SU-DHL-6 (cell line): ENCODE data around the gene PBX1.

ENCODE experiments used
- H2AFZ ChIP-seq: fragments of 200-600 bp; sonication (generic); 2 replicates; pipeline ENCODE4 v1.6.1; 2014; ENCODE audit warnings: low read depth, mild to moderate bottlenecking, moderate library complexity, mixed read lengths, antibody characterized with exemption, low read length; ENCODE audit not compliant: severe bottlenecking
- H3F3A ChIP-seq: fragments of 200-600 bp; shearing (Covaris generic); 2 replicates; pipeline ENCODE4 v1.6.0; 2016; ENCODE audit warnings: antibody characterized with exemption, mild to moderate bottlenecking; ENCODE audit not compliant: insufficient read depth
- H3K27ac ChIP-seq: fragments of 200-600 bp; sonication (generic); 2 replicates; pipeline ENCODE4 v1.5.1; 2016; ENCODE audit warnings: low read depth, mild to moderate bottlenecking, low read length, moderate library complexity, mixed read lengths
- H3K27me3 ChIP-seq: fragments of 200-600 bp; sonication (generic), shearing (Covaris generic); 2 replicates; pipeline ENCODE4 v1.6.0; 2014; ENCODE audit warnings: mild to moderate bottlenecking, low read length
- H3K36me3 ChIP-seq: fragments of 200-600 bp; sonication (generic); 2 replicates; pipeline ENCODE4 v1.6.1; 2014; ENCODE audit warnings: mild to moderate bottlenecking, low read length, mixed read lengths
- H3K4me2 ChIP-seq: fragments of 300-600, 200-600 bp; shearing (Covaris generic), sonication (generic); 2 replicates; pipeline ENCODE4 v1.6.0; 2014; ENCODE audit warnings: low read length, low read depth, mild to moderate bottlenecking; ENCODE audit not compliant: poor library complexity, severe bottlenecking
- H3K4me3 ChIP-seq: fragments of 200-600 bp; sonication (generic); 2 replicates; pipeline ENCODE4 v1.5.1; 2014; ENCODE audit warnings: antibody characterized with exemption, low read length, mild to moderate bottlenecking, mixed read lengths; ENCODE audit not compliant: insufficient read depth, poor library complexity, severe bottlenecking
- H3K79me2 ChIP-seq: fragments of 200-600 bp; sonication (generic); 2 replicates; pipeline ENCODE4 v1.6.1; 2014; ENCODE audit warnings: mild to moderate bottlenecking, low read length, moderate library complexity; ENCODE audit not compliant: insufficient read depth
- H3K9ac ChIP-seq: fragments of 200-600 bp; sonication (generic); 2 replicates; pipeline ENCODE4 v1.7.0; 2014; ENCODE audit warnings: mild to moderate bottlenecking, low read length
- H3K9me2 ChIP-seq: fragments of 200-600 bp; sonication (generic); replicated peaks from 2 replicates; pipeline ENCODE4 v1.6.1; 2014; ENCODE audit warnings: low read length; ENCODE audit not compliant: insufficient read depth
- H3K9me3 ChIP-seq: fragments of 200-600 bp; sonication (generic); 2 replicates; pipeline ENCODE4 v1.6.1; 2014; ENCODE audit warnings: low read length, mixed read lengths; ENCODE audit not compliant: insufficient read depth
- H4K20me1 ChIP-seq: fragments of 200-600 bp; sonication (generic); 2 replicates; pipeline ENCODE4 v1.6.1; 2014; ENCODE audit warnings: low read depth, mild to moderate bottlenecking, antibody characterized with exemption, low read length, moderate library complexity, mixed read lengths
- EZH2phosphoT487 ChIP-seq: fragments of 200-600 bp; sonication (generic), shearing (Covaris generic); conservative IDR thresholded peaks from 2 replicates; pipeline ENCODE4 v1.6.1; 2018; ENCODE audit warnings: mild to moderate bottlenecking, antibody characterized with exemption, low read length, moderate library complexity, mixed read lengths
- TF ChIP-seq, protein P1 (sequence below): fragments of 200-600 bp; sonication (generic); IDR thresholded peaks from one replicate; pipeline ENCODE4 v1.5.1; 2017; ENCODE audit warnings: antibody characterized with exemption, mild to moderate bottlenecking, low read length, moderate library complexity; ENCODE audit not compliant: insufficient read depth, poor library complexity, severe bottlenecking

Gene PBX1

DNA sequence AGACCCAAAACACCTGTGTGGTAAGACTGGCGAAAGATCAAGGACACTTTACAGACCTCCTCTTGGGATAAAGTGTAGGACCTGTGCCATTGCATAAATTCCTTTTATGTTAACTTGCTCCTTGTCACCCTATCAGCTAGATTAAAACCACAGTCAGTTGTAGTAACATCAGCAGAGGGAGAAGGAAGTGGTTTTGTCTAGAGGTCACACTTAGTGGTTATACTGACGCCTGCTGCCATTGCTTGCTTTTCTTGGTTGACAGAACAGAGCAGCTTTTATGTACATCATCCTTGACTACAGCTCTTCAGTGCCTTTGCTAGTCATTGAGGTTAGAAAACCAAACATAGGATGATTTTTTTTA, 101.4 kb downstream of the PBX1 start:
- Histone ChIP-seq H3K27me3 (no peaks in the 10 kb centered on the region; the same call in 1 of the 2 replicates), H3K4me2 (no peak overlapping the region), H3F3A (no peaks in the 10 kb centered on the region)

DNA sequence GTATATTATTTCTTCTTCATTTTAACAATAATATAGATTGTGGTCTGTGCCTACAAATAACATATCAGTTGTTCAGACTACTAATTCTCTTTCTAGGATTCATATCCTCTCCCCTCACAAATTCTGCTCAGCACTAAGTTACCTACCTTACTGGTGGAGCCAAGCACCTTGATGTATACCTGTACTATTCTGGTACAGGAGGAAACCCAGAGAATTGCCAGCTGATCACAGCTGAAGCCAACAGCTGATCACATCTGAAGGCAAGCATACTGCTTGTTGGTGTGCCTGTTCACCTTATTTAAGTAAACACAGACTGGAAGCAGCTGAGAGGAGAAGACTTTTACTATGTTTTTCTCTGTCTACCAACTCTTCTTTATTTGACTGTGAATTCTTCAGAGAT, 101.8 kb downstream of the PBX1 start:
- Histone ChIP-seq H2AFZ (no peak overlapping the region), H3K36me3 (no peaks in the 10 kb centered on the region), H3K79me2 (no peaks in the 10 kb centered on the region), H3F3A (no peaks in the 10 kb centered on the region), H3K9me3 (no peaks in the 10 kb centered on the region), H3K4me3 (no peak overlapping the region), H4K20me1 (no peaks in the 10 kb centered on the region), H3K27ac (no peak overlapping the region), H3K9me2 (no peaks in the 10 kb centered on the region), H3K27me3 (no peaks in the 10 kb centered on the region; the same call in 1 of the 2 replicates), H3K4me2 (no peak overlapping the region), H3K9ac (no peak overlapping the region)
- TF ChIP-seq, protein P1, sequence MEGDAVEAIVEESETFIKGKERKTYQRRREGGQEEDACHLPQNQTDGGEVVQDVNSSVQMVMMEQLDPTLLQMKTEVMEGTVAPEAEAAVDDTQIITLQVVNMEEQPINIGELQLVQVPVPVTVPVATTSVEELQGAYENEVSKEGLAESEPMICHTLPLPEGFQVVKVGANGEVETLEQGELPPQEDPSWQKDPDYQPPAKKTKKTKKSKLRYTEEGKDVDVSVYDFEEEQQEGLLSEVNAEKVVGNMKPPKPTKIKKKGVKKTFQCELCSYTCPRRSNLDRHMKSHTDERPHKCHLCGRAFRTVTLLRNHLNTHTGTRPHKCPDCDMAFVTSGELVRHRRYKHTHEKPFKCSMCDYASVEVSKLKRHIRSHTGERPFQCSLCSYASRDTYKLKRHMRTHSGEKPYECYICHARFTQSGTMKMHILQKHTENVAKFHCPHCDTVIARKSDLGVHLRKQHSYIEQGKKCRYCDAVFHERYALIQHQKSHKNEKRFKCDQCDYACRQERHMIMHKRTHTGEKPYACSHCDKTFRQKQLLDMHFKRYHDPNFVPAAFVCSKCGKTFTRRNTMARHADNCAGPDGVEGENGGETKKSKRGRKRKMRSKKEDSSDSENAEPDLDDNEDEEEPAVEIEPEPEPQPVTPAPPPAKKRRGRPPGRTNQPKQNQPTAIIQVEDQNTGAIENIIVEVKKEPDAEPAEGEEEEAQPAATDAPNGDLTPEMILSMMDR, result no peak
- TF ChIP-seq EZH2phosphoT487, result no peak

More for the DNA sequence above, 101.4 kb downstream of the PBX1 start:
- H2AFZ ChIP-seq, result no peak overlapping the region
- no peaks in the 10 kb centered on the region for H3K9me3 ChIP-seq
- H3K79me2 ChIP-seq, result no peaks in the 10 kb centered on the region
- no peaks in the 10 kb centered on the region for H3K36me3 ChIP-seq
- H3K9ac ChIP-seq, result no peak overlapping the region
- H3K27ac ChIP-seq, result no peak overlapping the region
- TF ChIP-seq EZH2phosphoT487, result no peak
- TF ChIP-seq, protein P1, result no peak
- H3K4me3 ChIP-seq, result no peak overlapping the region
- H4K20me1 ChIP-seq, result no peaks in the 10 kb centered on the region
- H3K9me2 ChIP-seq, result no peaks in the 10 kb centered on the region

DNA sequence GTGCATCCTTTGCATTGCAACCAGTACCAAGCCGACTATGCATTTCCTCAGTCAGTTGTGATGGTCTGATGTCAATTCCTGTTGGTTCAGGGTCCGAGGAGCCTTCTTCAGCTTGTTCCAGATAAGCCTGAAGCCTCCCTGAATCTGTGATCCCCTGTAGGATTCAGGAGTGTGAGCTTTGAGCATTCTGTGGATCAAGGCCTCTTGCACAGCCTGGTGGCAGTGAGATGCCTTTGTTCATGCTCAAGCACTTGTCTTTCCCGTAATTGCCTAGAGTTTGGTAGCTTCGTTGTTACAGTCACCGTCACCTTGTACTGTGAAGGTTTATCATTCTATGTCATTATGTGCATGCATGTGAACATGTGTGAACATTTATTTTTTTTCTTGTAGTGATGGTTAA, 103.5 kb downstream of the PBX1 start:
- Histone ChIP-seq H3K4me3 (no peak overlapping the region), H3F3A (no peaks in the 10 kb centered on the region), H3K9me2 (no peaks in the 10 kb centered on the region), H3K27me3 (no peaks in the 10 kb centered on the region; the same call in 1 of the 2 replicates), H4K20me1 (no peaks in the 10 kb centered on the region), H3K9ac (no peak overlapping the region), H3K9me3 (no peaks in the 10 kb centered on the region), H3K27ac (no peak overlapping the region), H3K79me2 (no peaks in the 10 kb centered on the region), H2AFZ (no peak overlapping the region), H3K36me3 (no peaks in the 10 kb centered on the region), H3K4me2 (no peak overlapping the region)
- TF ChIP-seq EZH2phosphoT487, result no peak
- TF ChIP-seq, protein P1, result no peak

DNA sequence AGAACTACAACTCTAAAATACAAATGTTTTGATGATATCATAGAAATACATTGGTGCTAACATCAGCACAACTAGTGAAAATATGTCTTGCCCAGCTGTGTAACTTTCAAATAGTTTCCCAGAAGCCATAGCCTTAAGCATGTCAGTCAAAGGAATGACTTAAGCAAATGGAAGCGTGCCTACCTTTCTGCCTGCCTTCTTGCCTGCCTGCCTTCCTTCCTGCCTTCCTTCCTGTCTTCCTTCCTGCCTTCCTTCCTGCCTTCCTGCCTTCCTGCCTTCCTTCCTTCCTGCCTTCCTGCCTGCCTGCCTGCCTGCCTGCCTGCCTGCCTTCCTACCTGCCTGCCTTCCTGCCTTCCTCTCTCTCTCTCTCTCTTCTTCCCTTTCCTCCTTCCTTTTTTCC, 104.0 kb downstream of the PBX1 start:
- H3K9me3 ChIP-seq, result no peaks in the 10 kb centered on the region
- H3K9ac ChIP-seq, result no peak overlapping the region
- H3K36me3 ChIP-seq, result no peaks in the 10 kb centered on the region
- H3K9me2 ChIP-seq, result no peaks in the 10 kb centered on the region
- H2AFZ ChIP-seq, result no peak overlapping the region
- no peak overlapping the region for H3K4me3 ChIP-seq
- no peaks in the 10 kb centered on the region for H3K79me2 ChIP-seq
- no peaks in the 10 kb centered on the region for H4K20me1 ChIP-seq
- no peak overlapping the region for H3K27ac ChIP-seq
- TF ChIP-seq, protein P1, result no peak
- TF ChIP-seq EZH2phosphoT487, result no peak
- H3K4me2 ChIP-seq, result no peak overlapping the region
- no peaks in the 10 kb centered on the region; the same call in 1 of the 2 replicates for H3K27me3 ChIP-seq
- no peaks in the 10 kb centered on the region for H3F3A ChIP-seq
